ENCODE measurements around the gene MAGI1.

The MAGI1 gene

GRCh38 chr3:65706776-65707568 lies 331.7 kb downstream of the MAGI1 start:
- Histone ChIP-seq H4K8ac (ENCODE audit: low read length) (no peak overlapping the region), H2AFZ (ENCODE audit: low read depth, low read length) (no peak overlapping the region), H3K23ac (ENCODE audit: low read length in 2 of 2) (no peak overlapping the region), H2BK5ac (ENCODE audit: low read depth, low read length, poor library complexity, severe bottlenecking) (no peak overlapping the region), H2BK12ac (ENCODE audit: low read length in 2 of 2) (no peak overlapping the region), H3K9ac (ENCODE audit: low read length) (no peak overlapping the region), H3K79me1 (replicated peaks; ENCODE audit: low read length, poor library complexity, severe bottlenecking) (peaks cover 11% of the 10 kb centered on the region), H3K36me3 (ENCODE audit: control insufficient read depth in 1 of 2, insufficient read depth in 2 of 2, low read depth in 1 of 2, low read length in 2 of 2) (no peaks in the 10 kb centered on the region), H2BK15ac (ENCODE audit: low read depth, poor library complexity, severe bottlenecking) (no peak overlapping the region), H2AK5ac (ENCODE audit: low read length, severe bottlenecking) (no peak overlapping the region), H3K14ac (ENCODE audit: low read length in 2 of 2) (no peak overlapping the region), H4K91ac (ENCODE audit: low read length) (no peak overlapping the region), H3K27ac (ENCODE audit: low read length, poor library complexity, severe bottlenecking) (no peak overlapping the region), H3K4ac (ENCODE audit: low read depth in 1 of 2, low read length in 2 of 2) (no peak overlapping the region), H3K18ac (ENCODE audit: low read depth in 1 of 2, low read length in 2 of 2) (no peak overlapping the region), H3K4me3 (ENCODE audit: insufficient read depth in 1 of 2, low read depth in 1 of 2, low read length in 2 of 2) (no peak overlapping the region), H2BK120ac (ENCODE audit: low read depth, low read length) (no peak overlapping the region), H3K4me2 (ENCODE audit: low read length, poor library complexity, severe bottlenecking) (no peak overlapping the region), H3K9me3 (ENCODE audit: control insufficient read depth, low read length) (no peaks in the 10 kb centered on the region), H3K27me3 (ENCODE audit: control insufficient read depth in 1 of 2, insufficient read depth in 1 of 2, low read length in 2 of 2) (no peaks in the 10 kb centered on the region), H3K4me1 (ENCODE audit: control insufficient read depth, insufficient read depth, low read depth, low read length) (no peaks in the 10 kb centered on the region)
- no peak for DNase-seq
- 94% methylated on average over 12 of the region's 13 CpGs for WGBS

GRCh38 chr3:65706301-65706700 lies 332.4 kb downstream of the MAGI1 start:
- Histone ChIP-seq H4K8ac (ENCODE audit: low read length) (no peak overlapping the region), H2AK5ac (ENCODE audit: low read length, severe bottlenecking) (no peak overlapping the region), H3K27ac (ENCODE audit: low read length, poor library complexity, severe bottlenecking) (no peak overlapping the region), H3K9me3 (ENCODE audit: control insufficient read depth, low read length) (no peaks in the 10 kb centered on the region), H3K4me3 (ENCODE audit: insufficient read depth in 1 of 2, low read depth in 1 of 2, low read length in 2 of 2) (no peak overlapping the region), H3K27me3 (ENCODE audit: control insufficient read depth in 1 of 2, insufficient read depth in 1 of 2, low read length in 2 of 2) (no peaks in the 10 kb centered on the region), H2BK120ac (ENCODE audit: low read depth, low read length) (no peak overlapping the region), H3K18ac (ENCODE audit: low read depth in 1 of 2, low read length in 2 of 2) (no peak overlapping the region), H3K9ac (ENCODE audit: low read length) (no peak overlapping the region), H3K14ac (ENCODE audit: low read length in 2 of 2) (no peak overlapping the region), H3K23ac (ENCODE audit: low read length in 2 of 2) (no peak overlapping the region), H2AFZ (ENCODE audit: low read depth, low read length) (no peak overlapping the region), H3K4me1 (ENCODE audit: control insufficient read depth, insufficient read depth, low read depth, low read length) (no peaks in the 10 kb centered on the region), H2BK12ac (ENCODE audit: low read length in 2 of 2) (no peak overlapping the region), H2BK15ac (ENCODE audit: low read depth, poor library complexity, severe bottlenecking) (no peak overlapping the region), H3K36me3 (ENCODE audit: control insufficient read depth in 1 of 2, insufficient read depth in 2 of 2, low read depth in 1 of 2, low read length in 2 of 2) (no peaks in the 10 kb centered on the region), H3K79me1 (replicated peaks; ENCODE audit: low read length, poor library complexity, severe bottlenecking) (peaks cover 11% of the 10 kb centered on the region), H4K91ac (ENCODE audit: low read length) (no peak overlapping the region), H3K4me2 (ENCODE audit: low read length, poor library complexity, severe bottlenecking) (no peak overlapping the region), H3K4ac (ENCODE audit: low read depth in 1 of 2, low read length in 2 of 2) (no peak overlapping the region), H2BK5ac (ENCODE audit: low read depth, low read length, poor library complexity, severe bottlenecking) (no peak overlapping the region)
- WGBS, result 78% methylated on average over 4 of the region's 4 CpGs
- DNase-seq, result no peak

GRCh38 chr3:65703820-65704219 lies 334.9 kb downstream of the MAGI1 start:
- peaks cover 10% of the 10 kb centered on the region for H3K79me1 ChIP-seq (replicated peaks; ENCODE audit: low read length, poor library complexity, severe bottlenecking)
- no peak overlapping the region for H3K4ac ChIP-seq (ENCODE audit: low read depth in 1 of 2, low read length in 2 of 2)
- WGBS, result 96% methylated on average over 2 of the region's 2 CpGs
- H3K18ac ChIP-seq (ENCODE audit: low read depth in 1 of 2, low read length in 2 of 2), result no peak overlapping the region
- no peak overlapping the region for H2BK5ac ChIP-seq (ENCODE audit: low read depth, low read length, poor library complexity, severe bottlenecking)
- no peak overlapping the region for H4K8ac ChIP-seq (ENCODE audit: low read length)
- H2BK15ac ChIP-seq (ENCODE audit: low read depth, poor library complexity, severe bottlenecking), result no peak overlapping the region
- no peaks in the 10 kb centered on the region for H3K36me3 ChIP-seq (ENCODE audit: control insufficient read depth in 1 of 2, insufficient read depth in 2 of 2, low read depth in 1 of 2, low read length in 2 of 2)
- no peaks in the 10 kb centered on the region for H3K4me1 ChIP-seq (ENCODE audit: control insufficient read depth, insufficient read depth, low read depth, low read length)
- no peaks in the 10 kb centered on the region for H3K27me3 ChIP-seq (ENCODE audit: control insufficient read depth in 1 of 2, insufficient read depth in 1 of 2, low read length in 2 of 2)
- no peak overlapping the region for H3K14ac ChIP-seq (ENCODE audit: low read length in 2 of 2)
- no peak overlapping the region for H3K27ac ChIP-seq (ENCODE audit: low read length, poor library complexity, severe bottlenecking)
- H4K91ac ChIP-seq (ENCODE audit: low read length), result no peak overlapping the region
- H2BK12ac ChIP-seq (ENCODE audit: low read length in 2 of 2), result no peak overlapping the region
- H3K4me3 ChIP-seq (ENCODE audit: insufficient read depth in 1 of 2, low read depth in 1 of 2, low read length in 2 of 2), result no peak overlapping the region
- H2AFZ ChIP-seq (ENCODE audit: low read depth, low read length), result no peak overlapping the region
- no peak overlapping the region for H3K4me2 ChIP-seq (ENCODE audit: low read length, poor library complexity, severe bottlenecking)
- no peak overlapping the region for H2BK120ac ChIP-seq (ENCODE audit: low read depth, low read length)
- no peaks in the 10 kb centered on the region for H3K9me3 ChIP-seq (ENCODE audit: control insufficient read depth, low read length)
- H3K23ac ChIP-seq (ENCODE audit: low read length in 2 of 2), result no peak overlapping the region
- no peak overlapping the region for H3K9ac ChIP-seq (ENCODE audit: low read length)
- H2AK5ac ChIP-seq (ENCODE audit: low read length, severe bottlenecking), result no peak overlapping the region
- no peak for DNase-seq

- H3K4me1 ChIP-seq (ENCODE audit: control insufficient read depth, insufficient read depth, low read depth, low read length), result no peaks in the 10 kb centered on the region
- no peaks in the 10 kb centered on the region for H3K27me3 ChIP-seq (ENCODE audit: control insufficient read depth in 1 of 2, insufficient read depth in 1 of 2, low read length in 2 of 2)
- no peaks in the 10 kb centered on the region for H3K36me3 ChIP-seq (ENCODE audit: control insufficient read depth in 1 of 2, insufficient read depth in 2 of 2, low read depth in 1 of 2, low read length in 2 of 2)
- H2BK120ac ChIP-seq (ENCODE audit: low read depth, low read length), result no peak overlapping the region
- no peak for DNase-seq
- no peak overlapping the region for H2BK15ac ChIP-seq (ENCODE audit: low read depth, poor library complexity, severe bottlenecking)
- no peak overlapping the region for H4K91ac ChIP-seq (ENCODE audit: low read length)
- no peak overlapping the region for H3K4ac ChIP-seq (ENCODE audit: low read depth in 1 of 2, low read length in 2 of 2)
- H3K9me3 ChIP-seq (ENCODE audit: control insufficient read depth, low read length), result no peaks in the 10 kb centered on the region
- H3K23ac ChIP-seq (ENCODE audit: low read length in 2 of 2), result no peak overlapping the region
- no peak overlapping the region for H2AK5ac ChIP-seq (ENCODE audit: low read length, severe bottlenecking)
- no peak overlapping the region for H3K27ac ChIP-seq (ENCODE audit: low read length, poor library complexity, severe bottlenecking)
- no peak overlapping the region for H3K4me2 ChIP-seq (ENCODE audit: low read length, poor library complexity, severe bottlenecking)
- no peak overlapping the region for H2BK5ac ChIP-seq (ENCODE audit: low read depth, low read length, poor library complexity, severe bottlenecking)
- no peak overlapping the region for H2AFZ ChIP-seq (ENCODE audit: low read depth, low read length)
- H3K4me3 ChIP-seq (ENCODE audit: insufficient read depth in 1 of 2, low read depth in 1 of 2, low read length in 2 of 2), result no peak overlapping the region
- no peak overlapping the region for H4K8ac ChIP-seq (ENCODE audit: low read length)
- H3K14ac ChIP-seq (ENCODE audit: low read length in 2 of 2), result no peak overlapping the region
- 81% methylated on average over 4 of the region's 5 CpGs for WGBS
- H3K18ac ChIP-seq (ENCODE audit: low read depth in 1 of 2, low read length in 2 of 2), result no peak overlapping the region
- H3K79me1 ChIP-seq (replicated peaks; ENCODE audit: low read length, poor library complexity, severe bottlenecking), result peaks cover 7% of the 10 kb centered on the region
- no peak overlapping the region for H2BK12ac ChIP-seq (ENCODE audit: low read length in 2 of 2)
- H3K9ac ChIP-seq (ENCODE audit: low read length), result no peak overlapping the region
Measured at GRCh38 chr3:65703026-65703425, 335.7 kb downstream of the MAGI1 start.
